Activated naive CD4-positive, alpha-beta T cell treated with Interleukin-2 at 50 U/mL for 16 hours (primary cell): ENCODE results near the gene GNA15.

Source experiments
- DNase-seq: peaks from one replicate; pipeline ENCODE4 v3.0.0-alpha.2; 2020

Gene GNA15

DNA sequence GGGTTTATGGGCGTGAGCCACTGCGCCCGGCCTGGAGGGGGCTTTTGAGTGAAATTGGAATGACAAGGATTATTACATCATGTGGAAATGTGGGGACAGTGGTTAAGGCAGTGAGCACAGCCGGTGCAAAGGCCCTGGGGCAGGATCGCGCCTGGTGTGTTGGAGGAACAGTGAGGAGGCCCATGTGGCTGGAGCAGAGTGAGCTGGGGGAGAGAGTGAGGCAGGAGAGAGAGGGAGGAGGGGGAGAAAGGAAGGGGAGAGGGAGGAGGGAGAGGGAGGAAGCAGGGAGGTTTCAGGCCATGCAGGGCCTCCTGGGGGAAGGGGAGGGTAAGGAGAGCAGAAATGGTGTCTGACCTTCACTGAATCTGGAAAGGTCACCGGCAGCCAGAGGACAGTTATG lies 77.3 kb downstream of the GNA15 start:
- no peak for DNase-seq
